PFSK-1 (cell line): ENCODE measurements around the gene KRTAP1-4.

Experiments used
- FOXP2 ChIP-seq: optimal IDR thresholded peaks from 2 replicates; pipeline ENCODE3; 2011; ENCODE audit warnings: borderline replicate concordance, control low read depth, inconsistent platforms; ENCODE audit not compliant: insufficient read depth; ENCODE audit errors: extremely low read length, extremely low read depth
- POLR2AphosphoS5 ChIP-seq: IDR thresholded peaks from 2 replicates; pipeline ENCODE4 v1.6.1; 2012; ENCODE audit warnings: low read depth, mild to moderate bottlenecking, control low read depth, low read length, moderate library complexity
- REST ChIP-seq, 2 experiments: IDR thresholded peaks; 2 replicates each; pipeline versions ENCODE4 v1.6.1 to v1.8.0; 2011 to 2012; ENCODE audit warnings: low read depth in 2 of 2, low read length in 2 of 2, control low read depth in 1 of 2, inconsistent platforms in 1 of 2, mild to moderate bottlenecking in 1 of 2, moderate library complexity in 1 of 2; ENCODE audit not compliant: insufficient read depth in 1 of 2
- SIN3A ChIP-seq: IDR thresholded peaks from 2 replicates; pipeline ENCODE4 v1.6.1; 2012; ENCODE audit warnings: mild to moderate bottlenecking, low read length, moderate library complexity, borderline replicate concordance; ENCODE audit not compliant: insufficient read depth
- TAF1 ChIP-seq: IDR thresholded peaks from 2 replicates; pipeline ENCODE4 v1.6.1; 2012; ENCODE audit warnings: low read length, control low read depth, borderline replicate concordance; ENCODE audit not compliant: insufficient read depth

GRCh38 chr17:40980117-40980516, 49.9 kb downstream of the KRTAP1-4 start:
- TF ChIP-seq REST (IDR thresholded peaks at IDR 0.05; ENCODE audit: insufficient read depth in 1 of 2, low read depth in 2 of 2, low read length in 2 of 2) = no peak
- TF ChIP-seq POLR2AphosphoS5 = no peak
- no peak for TF ChIP-seq SIN3A
- no peak for TF ChIP-seq TAF1
- no peak for TF ChIP-seq FOXP2
